ENCODE data around the gene IBSP.

IBSP gene

DNA sequence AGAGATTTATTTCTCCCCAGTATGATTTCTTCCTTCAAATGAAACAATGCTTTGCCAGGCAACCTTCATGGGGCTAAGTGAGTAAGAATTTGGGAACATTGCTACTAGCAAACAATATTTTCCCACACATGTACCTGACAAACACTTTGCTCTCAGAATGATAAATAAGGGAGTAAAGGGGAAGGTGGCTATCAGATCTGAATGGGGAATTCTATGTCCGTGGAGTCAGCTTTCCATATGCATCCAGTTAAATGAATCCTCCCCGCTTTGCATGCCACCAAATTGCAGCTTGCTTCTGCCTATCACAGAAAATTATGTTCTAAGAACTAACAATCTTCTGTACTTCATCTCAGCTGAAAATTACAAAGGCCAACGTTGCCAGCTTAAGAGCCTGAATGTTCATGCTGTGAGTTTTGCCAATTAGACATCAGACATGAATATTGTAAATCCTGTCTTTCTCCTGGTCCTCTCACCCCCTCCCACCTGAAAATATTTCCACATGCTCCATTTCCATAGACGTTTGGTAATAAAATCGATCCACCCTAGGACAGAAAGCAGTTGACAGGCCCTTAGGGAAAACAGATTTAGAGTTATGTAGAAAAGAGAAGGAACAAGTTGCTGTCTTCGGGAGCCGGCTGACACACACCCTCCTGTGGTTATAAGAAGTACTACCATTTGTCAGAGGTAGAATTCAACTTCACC, 39.7 kb downstream of the IBSP start:
- DNase-seq (ENCODE audit: low read depth): no peak

GRCh38 chr4:87839592-87839946, 40.2 kb downstream of the IBSP start:
- no peak for DNase-seq (ENCODE audit: low read depth)

- no peak for DNase-seq (ENCODE audit: low read depth)
Observed at GRCh38 chr4:87840149-87840548, 40.8 kb downstream of the IBSP start.

GRCh38 chr4:87843936-87844335, 44.6 kb downstream of the IBSP start:
- no peak for DNase-seq (ENCODE audit: low read depth)

DNA sequence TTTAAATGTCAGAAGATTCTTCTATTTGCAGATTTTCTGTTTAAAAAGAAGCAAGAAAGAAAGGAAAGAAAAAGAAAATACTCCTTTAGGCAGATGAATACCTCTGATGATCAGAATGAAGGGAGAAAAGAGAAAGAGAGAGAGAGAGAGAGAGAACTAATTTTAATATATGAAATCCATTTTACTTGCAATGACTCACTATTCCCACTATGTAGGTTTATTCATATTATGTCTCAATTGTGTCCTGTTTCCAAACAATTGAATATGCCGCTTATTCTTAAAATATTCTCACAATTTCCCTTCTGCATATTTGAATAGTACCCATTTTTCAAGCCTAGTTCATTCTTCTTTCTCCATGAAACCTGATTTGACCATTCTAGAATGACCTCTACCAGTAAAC, 45.1 kb downstream of the IBSP start:
- no peak for DNase-seq (ENCODE audit: low read depth)

DNA sequence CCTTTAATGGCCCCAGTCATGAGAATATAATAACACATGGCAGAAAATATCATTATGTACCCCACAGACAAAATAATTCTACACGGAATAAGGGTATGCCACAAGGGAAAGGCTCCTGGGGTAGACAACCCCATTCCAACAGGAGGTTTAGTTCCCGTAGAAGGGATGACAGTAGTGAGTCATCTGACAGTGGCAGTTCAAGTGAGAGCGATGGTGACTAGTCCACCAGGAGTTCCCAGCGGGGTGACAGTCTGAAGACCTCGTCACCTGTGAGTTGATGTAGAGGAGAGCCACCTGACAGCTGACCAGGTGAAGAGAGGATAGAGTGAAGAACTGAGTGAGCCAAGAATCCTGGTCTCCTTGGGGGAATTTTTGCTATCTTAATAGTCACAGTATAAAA, 46.9 kb downstream of the IBSP start:
- DNase-seq (ENCODE audit: low read depth): no peak

GRCh38 chr4:87848622-87849351, 49.4 kb downstream of the IBSP start:
- no peak for DNase-seq (ENCODE audit: low read depth)

DNA sequence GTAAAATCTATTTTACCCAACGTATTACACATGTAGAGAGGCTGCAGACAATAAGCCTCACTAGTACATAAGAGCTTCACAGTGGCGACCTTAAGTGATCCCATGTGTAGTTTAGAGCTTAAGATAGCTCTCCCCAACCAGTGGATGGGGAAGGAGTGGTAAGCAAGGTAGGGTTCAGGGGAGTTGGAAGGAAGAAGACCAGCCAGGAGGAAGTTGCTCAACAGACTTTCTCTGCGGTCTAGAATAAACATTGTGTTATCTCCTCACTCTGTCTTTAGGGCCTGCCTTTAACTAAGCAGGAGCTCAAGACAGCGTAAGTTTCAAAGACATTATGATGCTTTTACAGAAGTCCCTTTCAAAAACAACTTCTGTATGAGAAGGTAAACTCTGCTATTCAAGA, 50.3 kb downstream of the IBSP start:
- no peak for DNase-seq (ENCODE audit: low read depth)

GRCh38 chr4:87851332-87851731, 52.0 kb downstream of the IBSP start:
- DNase-seq (ENCODE audit: low read depth): no peak

DNA sequence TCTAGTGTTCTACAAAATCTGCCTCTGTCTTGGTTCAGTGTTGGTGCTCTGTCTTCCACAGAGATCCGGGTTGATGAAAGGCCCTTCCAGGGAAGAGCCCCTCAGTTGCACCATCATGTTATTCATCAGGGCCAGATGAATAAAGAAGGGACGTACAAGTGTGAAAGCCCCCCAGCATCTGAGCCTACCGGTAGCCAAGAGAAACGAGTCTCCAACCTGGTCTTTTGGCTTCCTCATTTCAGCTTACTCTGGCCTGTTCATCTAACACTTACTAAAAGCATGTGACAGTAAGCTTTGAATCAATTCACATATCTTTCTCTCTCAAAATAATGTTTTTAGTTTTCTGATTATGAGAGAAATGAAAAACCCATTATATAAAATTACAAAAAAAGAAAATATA, 52.6 kb downstream of the IBSP start:
- DNase-seq (ENCODE audit: low read depth): no peak

DNA sequence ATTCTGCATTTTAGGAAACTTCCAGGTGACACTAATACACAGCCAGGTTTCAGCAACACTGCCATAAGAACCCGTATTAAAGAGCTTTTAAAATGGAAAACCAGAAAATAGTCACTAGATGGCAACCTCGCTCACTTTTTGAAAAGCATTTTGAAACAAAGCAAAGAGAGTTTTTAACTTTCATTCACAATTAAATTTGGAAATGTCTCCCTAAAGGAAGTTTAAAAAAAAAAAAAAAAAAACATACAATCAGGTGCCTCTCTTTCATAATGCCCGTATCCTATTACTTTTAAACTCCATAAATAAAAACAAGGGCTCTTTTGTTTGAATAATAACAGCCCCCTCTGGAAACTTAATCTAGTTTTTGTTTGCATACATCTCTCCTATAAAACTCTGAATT, 53.8 kb downstream of the IBSP start:
- DNase-seq (ENCODE audit: low read depth): no peak

DNA sequence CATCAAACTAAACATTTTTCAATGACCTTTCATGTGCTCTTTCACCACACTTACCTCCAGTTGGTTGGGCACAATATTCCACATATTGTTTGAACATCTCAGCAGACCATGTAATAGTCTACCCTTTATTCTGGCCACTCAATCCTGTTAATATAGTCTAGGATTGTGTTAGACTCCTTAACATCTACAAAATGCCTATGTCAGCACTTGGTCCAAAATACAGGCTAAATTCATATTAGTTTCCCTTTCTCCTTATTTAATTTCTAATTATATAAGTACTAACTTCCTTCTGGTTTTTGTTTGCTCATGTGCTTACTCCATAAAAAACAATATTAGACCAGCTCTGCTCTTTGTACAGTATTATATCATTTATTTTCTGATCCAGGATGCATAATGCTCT, 54.5 kb downstream of the IBSP start:
- DNase-seq (ENCODE audit: low read depth): no peak

DNA sequence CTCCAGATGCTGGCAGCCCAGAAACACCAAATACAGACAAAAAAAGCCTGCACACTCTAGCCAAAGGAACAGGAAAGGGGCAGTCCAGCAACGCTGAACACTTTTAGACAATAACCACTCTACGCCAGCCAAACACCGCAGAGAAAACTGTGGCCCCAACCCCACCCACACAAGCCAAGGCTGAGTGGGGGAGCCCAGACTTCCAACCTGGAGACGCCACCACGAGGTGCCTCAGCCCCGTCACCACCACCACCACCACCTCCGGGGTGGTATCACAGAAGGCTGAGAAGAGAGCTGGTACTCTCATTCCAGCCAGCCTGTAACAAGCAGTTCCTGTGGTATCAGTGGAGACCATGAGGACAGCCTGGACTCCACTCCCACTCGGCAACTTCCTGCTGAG, 56.2 kb downstream of the IBSP start:
- no peak for DNase-seq (ENCODE audit: low read depth)

- DNase-seq (ENCODE audit: low read depth): no peak
Observed at GRCh38 chr4:87856816-87857215, 57.5 kb downstream of the IBSP start.

GRCh38 chr4:87857789-87858188, 58.4 kb downstream of the IBSP start:
- no peak for DNase-seq (ENCODE audit: low read depth)

All from activated T-cell treated with anti-CD3 and anti-CD28 coated beads for 48 hours (primary cell).